Measurements from ENCODE around the gene BNIP5.

The BNIP5 gene

GRCh38 chr6:36290668-36291620 is 45.7 kb downstream of the BNIP5 start:
- no peak for DNase-seq

- DNase-seq: no peak
Observed at GRCh38 chr6:36289281-36289878, 47.3 kb downstream of the BNIP5 start.

- no peak for DNase-seq
Observed at GRCh38 chr6:36286858-36287257, 49.8 kb downstream of the BNIP5 start.

GRCh38 chr6:36285797-36286196 is 50.9 kb downstream of the BNIP5 start:
- no peak for DNase-seq

GRCh38 chr6:36285187-36285671 is 51.5 kb downstream of the BNIP5 start:
- peak; percentile 2 for DNase-seq

- DNase-seq: no peak
Observed at GRCh38 chr6:36284359-36284758, 52.3 kb downstream of the BNIP5 start.

DNA sequence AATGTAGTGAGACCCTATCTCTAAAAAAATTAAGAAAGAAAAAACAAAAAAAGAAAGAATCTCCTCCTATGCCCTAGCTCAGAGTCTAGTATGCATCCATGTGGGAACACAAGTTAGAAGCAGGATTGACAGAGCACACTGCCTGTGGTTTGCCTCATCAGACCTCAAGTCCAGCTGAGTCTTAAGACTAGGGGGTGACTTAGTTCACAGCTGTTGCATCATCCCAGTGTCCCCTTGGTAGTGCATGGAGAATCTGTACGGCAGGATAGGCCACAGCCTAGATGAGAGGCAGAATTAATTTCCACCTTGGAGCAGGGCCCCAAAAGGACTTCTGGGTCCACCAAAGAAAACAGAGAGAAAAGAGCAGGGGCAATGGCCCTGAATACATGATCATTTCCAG is 53.1 kb downstream of the BNIP5 start:
- no peak for DNase-seq

DNA sequence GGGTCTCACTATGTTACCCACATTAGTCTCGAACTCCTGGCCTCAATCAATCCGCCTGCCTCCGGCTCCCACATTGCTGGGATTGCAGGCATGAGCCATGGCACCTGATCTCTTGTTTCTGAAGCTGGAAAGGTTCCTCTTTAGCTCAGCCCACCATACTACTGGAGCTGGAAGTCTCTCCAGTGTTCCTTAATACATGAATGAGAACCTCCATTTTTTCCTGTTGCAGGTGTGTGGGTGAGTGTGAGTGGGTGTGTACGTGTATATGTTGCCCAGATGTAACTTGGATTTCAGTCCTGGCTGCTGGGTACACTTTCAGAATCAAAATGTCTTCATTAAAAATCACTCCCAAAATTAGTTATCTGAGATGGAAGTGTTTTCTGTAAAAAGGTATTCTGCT is 55.7 kb downstream of the BNIP5 start:
- DNase-seq: no peak

- no peak for DNase-seq
Observed at GRCh38 chr6:36280467-36280866, 56.2 kb downstream of the BNIP5 start.

- DNase-seq: no peak
Observed at GRCh38 chr6:36277946-36278470, 58.7 kb downstream of the BNIP5 start.

DNA sequence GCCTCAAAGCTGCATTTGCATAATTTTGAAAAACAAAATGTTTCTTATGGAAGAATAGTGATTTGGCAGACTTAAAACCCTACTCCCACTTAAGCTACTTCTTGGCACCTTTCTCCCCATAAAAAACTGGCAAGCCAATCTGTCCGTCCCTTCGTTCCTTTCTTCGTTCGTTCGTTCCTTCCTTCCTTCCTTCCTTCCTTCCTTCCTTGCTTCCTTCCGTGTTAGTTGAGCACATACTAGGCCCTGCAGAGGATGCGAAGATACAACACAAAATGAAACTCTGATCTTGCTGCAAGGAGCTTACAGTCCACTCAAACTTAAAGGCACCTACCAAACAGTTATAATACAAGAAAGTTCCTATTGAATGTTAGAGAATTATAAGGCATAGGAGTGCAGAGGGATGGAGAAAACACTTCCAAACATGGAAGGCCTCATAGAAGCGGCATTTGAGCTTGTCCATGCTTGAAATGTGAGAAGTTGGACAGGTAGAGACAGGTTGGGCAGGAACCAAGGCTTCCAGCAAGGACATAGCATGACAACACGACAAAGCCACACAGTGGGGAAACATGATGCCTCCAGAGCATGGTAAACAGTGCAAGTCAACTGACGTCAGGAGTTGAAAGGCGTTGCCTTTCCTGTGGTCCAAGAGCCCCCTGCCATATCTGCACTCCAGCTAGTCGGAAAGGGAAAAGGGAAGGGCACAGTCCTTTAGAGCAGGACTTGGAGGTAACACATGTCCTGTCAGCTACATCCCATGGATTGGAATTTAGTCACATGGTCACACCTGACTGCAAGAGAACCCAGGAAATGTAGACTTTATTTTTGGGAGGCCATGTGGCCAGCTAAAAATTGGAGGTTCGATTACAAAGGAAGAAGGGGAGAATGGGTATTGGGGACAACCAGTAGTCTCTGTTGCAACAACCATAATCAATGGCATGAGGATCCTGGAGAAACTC is 59.8 kb downstream of the BNIP5 start:
- no peak for DNase-seq

- no peak for DNase-seq
Observed at GRCh38 chr6:36273802-36274514, 62.7 kb downstream of the BNIP5 start.

DNA sequence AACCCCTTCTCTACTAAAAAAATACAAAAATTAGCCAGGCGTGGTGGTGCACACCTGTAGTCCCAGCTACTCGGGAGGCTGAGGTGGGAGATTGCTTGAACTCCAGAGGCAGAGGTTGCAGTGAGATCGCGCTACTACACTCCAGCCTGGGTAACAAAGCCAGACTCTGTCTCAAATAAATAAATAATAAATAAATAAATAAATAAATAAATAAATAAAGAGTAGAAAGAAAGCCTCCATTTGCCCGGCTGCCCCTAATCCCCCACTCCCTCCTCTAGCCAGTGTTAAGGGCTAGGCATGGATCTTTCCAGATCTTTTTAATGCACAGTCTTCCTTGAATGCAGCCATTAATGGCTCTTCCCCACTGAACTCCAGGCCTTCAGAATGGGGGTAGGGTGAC is 63.6 kb downstream of the BNIP5 start:
- no peak for DNase-seq

DNA sequence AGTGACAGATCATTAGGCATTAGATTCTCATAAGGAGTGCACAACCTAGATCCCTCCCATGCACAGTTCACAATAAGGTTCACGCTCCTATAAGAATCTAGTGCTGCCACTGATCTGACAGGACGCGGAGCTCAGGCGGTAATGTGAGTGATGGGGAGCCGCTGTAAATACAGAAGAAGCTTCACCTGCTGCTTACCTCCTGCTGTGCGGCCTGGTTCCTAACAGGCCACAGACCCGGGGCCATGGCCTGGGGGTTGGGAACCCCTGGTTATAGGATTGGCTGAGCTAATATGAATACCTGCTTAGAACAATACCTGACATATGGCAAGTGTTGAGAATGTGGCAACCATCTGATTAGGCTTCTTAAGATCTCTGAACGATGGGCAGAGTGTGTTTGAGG is 64.5 kb downstream of the BNIP5 start:
- no peak for DNase-seq

DNA sequence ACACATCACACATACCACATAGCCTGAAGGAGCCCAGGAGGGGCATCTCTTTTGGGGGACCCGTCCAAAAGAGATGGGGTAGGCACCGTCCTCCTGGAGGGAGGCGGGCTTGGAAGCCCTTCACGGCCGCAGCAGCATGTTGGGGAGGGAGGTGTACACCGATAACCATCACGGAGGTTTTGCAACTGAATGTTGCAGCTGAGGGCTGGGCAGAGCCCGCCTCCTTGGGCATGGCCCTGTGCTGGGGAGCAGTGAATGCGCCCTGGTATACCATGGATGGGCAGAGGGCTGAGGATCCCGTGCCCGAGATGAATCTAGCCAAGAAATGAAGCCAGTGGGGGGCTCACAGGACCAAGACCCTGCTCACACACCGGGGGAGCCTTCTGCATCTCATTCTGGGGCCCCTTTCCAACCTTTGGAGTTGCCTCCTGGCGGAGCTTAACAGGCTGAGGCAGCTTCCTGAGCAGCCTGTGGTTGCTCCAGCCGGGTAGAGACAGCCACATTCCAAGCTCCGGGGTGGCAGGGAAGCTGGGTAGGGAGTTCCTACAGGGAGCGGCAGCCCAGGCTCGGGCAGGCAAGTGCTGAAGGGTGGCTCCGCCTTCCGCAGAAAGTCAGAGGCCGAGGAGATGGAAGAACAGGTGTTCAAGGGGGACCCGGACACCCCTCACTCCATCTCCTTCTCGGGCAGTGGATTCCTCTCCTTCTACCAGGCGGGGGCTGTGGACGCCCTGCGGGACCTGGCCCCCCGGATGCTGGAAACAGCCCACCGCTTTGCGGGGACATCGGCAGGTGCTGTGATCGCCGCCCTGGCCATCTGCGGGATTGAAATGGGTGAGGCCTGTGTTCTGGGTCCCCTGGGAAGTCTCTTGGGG is 66.6 kb downstream of the BNIP5 start, which contains the start of gene PNPLA1:
Gene PNPLA1 (plus strand): TSS at position 227 of the 872 bp plus-strand sequence. CDS start 400 bp downstream, at position 627.
- DNase-seq: no peak

GRCh38 chr6:36268478-36269275 is 68.0 kb downstream of the BNIP5 start:
- no peak for DNase-seq

GRCh38 chr6:36267731-36268477 is 68.8 kb downstream of the BNIP5 start:
- DNase-seq: no peak

DNA sequence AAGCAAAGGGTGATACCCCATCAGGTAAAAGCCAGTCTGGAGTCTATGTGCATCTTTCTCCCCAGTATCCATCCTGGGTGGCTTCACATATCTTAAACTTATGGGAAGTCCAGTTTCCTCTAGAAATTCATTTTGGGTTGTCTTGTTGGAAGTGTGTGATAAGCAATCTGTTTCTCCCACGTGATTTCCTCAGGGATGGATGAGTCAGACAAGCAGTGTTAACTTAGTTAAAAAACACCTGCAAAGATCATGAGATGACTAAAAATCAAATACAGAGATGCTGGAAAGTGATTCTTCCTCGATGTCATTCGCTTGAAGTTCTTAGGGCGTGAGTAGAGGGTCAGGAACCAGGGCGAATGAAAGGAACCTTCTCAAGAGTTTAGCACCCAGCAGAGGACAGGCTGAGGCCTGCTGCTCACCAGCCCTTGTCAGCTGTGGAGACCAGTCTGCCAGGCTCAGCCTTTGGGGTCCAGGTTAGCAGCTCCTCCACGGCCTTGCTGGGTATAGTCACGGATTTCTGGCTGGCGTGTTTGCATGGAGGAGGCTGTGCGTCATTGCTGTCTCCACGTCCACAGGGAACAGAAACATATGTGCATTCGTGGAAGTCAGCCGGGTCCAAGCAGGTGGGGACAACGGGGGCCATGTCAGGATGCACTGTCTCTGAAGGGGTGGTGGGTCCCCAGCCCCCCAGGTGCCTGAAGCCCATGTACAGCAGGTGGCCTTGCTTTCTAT is 69.6 kb downstream of the BNIP5 start:
- no peak for DNase-seq
